HG03039 (cell line): ENCODE results near the gene FBXO17.

Experiments used
- ATAC-seq: cut with Tn5 transposase; IDR thresholded peaks from one replicate; pipeline ENCODE4 v1.9.1; 2021; ENCODE audit warnings: mild to moderate bottlenecking, moderate library complexity; ENCODE audit not compliant: unreplicated experiment

The FBXO17 gene

GRCh38 chr19:38918526-38918925 lies 57.0 kb downstream of the FBXO17 start:
- ATAC-seq, result no peak

DNA sequence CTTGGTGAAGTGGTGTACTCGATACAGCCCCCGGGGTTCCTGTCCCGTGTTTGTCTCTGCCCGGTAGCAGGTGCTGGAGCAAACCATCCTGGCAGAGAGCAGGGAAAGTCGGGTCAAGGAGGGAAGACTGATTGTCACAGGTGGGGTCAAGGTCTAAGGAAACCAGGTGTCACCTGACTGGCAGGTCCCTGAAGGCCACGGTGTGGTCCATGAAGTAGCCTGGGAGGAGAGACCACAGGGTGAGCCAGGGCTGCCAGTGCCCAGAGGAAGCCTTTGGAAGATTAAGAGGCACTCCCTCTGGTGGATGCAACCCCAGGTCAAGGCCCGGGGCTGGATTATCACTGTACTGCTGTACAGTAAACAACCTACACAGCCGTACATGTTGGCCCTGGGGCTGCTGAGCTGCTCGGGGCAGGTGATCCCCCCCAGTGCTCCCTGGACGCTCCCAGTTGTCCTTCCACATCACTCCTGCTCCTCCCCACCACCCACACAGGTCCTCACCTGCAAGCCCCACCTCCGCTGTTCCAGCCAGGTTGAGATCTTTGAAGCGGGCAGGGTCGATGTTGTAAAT lies 57.5 kb downstream of the FBXO17 start:
- no peak for ATAC-seq

DNA sequence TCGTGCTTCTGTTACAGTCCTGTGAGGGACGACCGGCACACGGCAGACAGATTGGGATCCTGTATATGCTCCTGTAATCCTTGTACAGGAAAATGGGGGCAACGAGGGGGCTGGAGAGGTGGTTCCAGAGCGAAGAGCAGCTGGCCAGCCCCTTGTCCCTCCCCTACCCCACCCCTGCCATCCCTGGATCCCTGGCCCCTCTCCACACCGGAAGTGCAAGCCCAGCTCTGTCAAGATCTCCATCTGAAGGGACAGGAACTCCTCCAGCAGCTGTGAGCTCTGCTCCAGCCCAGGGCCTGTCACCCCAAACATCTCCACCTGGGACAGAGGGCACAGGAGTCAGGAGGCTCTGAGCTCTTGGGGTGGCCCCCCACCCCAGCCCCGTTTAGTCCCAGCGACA lies 58.0 kb downstream of the FBXO17 start:
- ATAC-seq, result no peak

GRCh38 chr19:38915329-38916321 lies 59.9 kb downstream of the FBXO17 start:
- no peak for ATAC-seq

DNA sequence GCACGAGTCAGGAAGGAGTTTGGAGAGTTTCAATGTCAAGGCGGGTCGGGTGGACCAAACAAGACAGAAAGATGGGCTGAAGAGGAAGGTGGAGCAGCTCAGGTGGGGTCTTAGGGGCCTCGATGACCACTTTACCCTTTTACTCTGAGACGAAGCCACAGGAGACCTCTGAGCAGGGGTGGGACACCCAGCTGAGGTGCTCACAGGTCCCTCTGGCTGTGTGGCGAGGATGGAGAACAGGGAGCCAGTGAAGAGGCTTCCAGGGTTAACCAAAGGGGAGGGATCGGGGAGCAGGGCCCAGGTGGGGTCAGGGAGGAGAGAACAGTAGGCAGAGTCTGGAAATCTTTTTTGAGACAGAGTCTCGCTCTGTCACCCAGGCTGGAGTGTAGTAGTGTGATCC lies 61.6 kb downstream of the FBXO17 start:
- ATAC-seq, result no peak

- ATAC-seq, result no peak
These were observed 62.7 kb downstream of the FBXO17 start for GRCh38 chr19:38912600-38913514.

DNA sequence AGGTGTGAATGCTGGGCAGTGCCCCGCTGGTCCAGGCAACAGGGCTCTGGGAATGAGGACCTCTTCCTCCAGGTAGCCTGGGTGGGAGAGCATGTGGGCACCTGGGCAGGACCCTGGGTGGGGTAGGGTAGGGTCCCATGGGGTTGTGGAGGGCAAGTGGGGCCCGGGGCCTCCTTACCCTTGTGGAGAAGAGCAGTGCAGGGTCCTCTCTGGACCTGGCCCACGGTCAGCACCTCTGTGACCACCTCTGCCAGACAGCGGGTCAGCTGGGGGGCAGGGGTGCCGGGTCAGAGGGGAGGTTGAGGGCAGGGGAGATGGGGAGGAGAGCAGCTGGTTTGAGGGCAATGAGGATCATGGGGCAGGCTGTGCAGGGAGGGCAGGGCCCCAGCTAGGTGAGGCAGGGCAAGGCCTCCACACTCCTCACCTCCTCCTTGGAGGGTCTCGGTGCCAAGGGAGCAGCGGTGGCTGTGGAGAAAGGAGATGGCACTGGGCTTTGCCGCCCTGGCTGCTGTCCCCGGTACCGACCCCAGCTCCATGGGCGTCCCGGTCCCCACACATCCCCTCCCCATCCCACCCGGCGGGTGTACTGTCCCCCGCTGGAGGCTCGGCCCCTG lies 64.0 kb downstream of the FBXO17 start:
- ATAC-seq, result no peak

GRCh38 chr19:38910488-38910887 lies 65.1 kb downstream of the FBXO17 start:
- ATAC-seq, result no peak

DNA sequence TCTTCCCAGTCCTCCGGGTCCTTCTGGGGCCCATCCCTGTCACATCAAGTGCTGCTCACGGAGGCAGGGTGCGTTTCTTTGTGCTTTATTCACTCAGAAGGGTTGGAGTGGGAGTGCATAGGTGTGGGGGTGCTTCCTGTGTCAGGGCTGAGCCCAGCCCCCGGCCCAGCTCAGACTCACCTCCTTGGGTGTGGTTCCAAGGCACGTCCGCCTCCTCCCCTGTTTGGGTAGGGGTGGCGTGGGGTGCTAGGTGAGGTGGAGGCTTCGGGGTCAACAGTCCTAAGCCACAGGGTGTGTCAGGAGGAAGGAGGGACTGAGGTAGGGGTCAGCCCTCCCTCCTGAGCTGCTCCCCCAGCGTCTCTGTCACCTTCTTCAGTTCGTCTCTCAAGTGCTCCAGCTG lies 66.6 kb downstream of the FBXO17 start:
- no peak for ATAC-seq

DNA sequence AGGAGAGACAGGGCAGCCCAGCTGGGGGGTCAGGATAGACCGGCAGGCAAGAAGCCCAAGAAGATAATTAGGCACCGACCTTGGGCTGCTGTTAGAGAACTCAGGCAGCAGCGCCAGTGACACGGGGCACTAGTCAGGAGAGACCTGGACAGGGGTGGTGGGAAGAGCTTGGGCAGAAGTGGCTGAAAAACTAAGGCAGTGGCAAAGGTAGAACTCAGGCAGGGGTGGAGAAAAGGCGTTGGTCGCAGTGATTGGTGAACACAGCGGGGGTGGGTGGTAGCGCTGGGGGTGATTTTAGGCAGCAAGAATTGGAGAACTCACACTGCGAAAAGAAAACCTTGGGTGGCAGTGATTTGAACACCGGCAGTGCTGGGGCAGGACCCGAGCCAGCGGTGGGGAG lies 67.9 kb downstream of the FBXO17 start:
- ATAC-seq, result no peak

DNA sequence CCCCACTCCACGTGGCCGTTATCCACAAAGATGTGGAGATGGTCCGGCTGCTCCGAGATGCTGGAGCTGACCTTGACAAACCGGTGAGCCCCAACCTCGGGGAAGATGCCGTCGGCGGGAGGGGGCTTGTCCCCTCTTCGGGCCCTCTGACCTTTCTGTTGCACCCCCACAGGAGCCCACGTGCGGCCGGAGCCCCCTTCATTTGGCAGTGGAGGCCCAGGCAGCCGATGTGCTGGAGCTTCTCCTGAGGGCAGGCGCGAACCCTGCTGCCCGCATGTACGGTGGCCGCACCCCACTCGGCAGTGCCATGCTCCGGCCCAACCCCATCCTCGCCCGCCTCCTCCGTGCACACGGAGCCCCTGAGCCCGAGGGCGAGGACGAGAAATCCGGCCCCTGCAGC lies 68.3 kb downstream of the FBXO17 start:
- no peak for ATAC-seq

- ATAC-seq, result no peak
These were observed 69.9 kb downstream of the FBXO17 start for GRCh38 chr19:38905620-38906019.

GRCh38 chr19:38904581-38905539 lies 70.7 kb downstream of the FBXO17 start:
- no peak for ATAC-seq

- no peak for ATAC-seq
These were observed 73.9 kb downstream of the FBXO17 start for GRCh38 chr19:38901683-38902082.

DNA sequence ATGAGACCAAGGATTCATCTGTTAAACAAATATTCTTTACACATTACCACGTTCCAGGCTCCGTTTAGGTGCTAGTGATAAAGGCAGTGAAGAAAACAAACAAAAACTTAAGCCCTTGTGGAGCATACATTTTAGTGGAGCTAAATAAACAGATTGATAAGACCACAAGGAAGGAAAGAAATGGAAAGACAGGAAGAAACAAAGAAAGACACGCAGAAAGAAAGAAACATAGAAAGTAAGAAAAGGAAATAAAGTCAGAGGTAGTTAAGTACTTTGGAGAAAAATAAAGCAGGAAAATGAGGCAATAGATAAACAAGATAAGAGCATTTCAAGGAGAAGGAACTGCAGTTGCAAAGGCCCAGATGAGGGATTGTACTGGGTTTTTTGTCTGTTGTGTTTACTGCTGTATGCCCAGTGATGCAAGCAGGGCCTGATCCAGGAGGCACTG lies 74.8 kb downstream of the FBXO17 start:
- ATAC-seq, result no peak

GRCh38 chr19:38900202-38900629 lies 75.3 kb downstream of the FBXO17 start:
- ATAC-seq, result no peak

DNA sequence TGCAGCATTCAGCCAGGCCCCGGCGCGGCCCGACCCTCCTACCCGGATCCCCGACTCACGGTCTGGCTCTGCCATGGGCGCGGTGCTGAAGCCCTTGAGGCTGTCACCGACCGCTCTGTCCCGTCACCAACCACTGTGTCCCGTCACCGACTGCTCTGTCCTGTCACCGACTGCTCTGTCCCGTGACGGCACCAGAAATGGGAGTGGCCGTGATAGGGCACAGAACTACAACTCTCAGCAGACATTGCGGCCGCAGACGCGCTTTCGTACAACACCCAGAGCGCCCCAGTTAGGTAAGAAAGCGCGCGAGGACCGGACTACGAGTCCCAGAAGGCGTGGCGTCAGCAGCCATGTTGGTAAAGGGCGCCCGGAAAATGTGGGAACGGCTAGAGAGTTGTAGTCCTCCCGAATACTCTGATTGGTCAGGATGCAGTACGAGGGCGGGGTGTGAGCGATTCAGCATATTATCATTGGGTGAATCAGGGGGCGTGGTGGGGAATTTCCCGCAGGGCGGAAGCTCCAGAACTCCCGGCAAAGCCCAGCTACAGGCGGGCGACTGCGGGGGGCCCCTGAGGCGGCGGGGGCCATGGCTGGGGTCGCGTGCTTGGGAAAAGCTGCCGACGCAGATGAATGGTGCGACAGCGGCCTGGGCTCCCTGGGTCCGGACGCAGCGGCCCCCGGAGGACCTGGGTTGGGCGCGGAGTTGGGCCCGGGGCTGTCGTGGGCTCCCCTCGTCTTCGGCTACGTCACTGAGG lies 75.9 kb downstream of the FBXO17 start, which contains the start of the genes NFKBIB and SIRT2:
Gene NFKBIB (plus strand): TSS at position 523 of the 755 bp plus-strand sequence. CDS start 64 bp downstream, at position 587.
Gene SIRT2 (minus strand): TSS at position 172 of the 755 bp plus-strand sequence. CDS start 97 bp downstream, at position 75.
- peak; percentile 88 for ATAC-seq

GRCh38 chr19:38898788-38899446 lies 76.6 kb downstream of the FBXO17 start:
- no peak for ATAC-seq
